ENCODE data around the gene ZDHHC11B. TPM values are rescaled to one million over a fixed set of nuclear protein-coding genes. Genes with fewer than 3 reads are reported as not detected.
"Not testable (repeated sequence)": the region's sequence is repeated elsewhere in the genome, so short reads cannot be mapped to it uniquely, and the experiment has no call there.

The ZDHHC11B gene
- total RNA-seq, 2 donors from 2014 or later: 0.75 to 1.3 TPM

GRCh38 chr5:746258-746761 lies 38.2 kb downstream of the ZDHHC11B start:
- H3K27me3 ChIP-seq (ENCODE audit: control insufficient read depth, insufficient read depth, low read length, poor library complexity, severe bottlenecking): no peaks in the 10 kb centered on the region
- Mint-ChIP-seq H3K9me3 (no peaks in the 10 kb centered on the region), H3K27ac (no peak overlapping the region), H3K4me1 (no peaks in the 10 kb centered on the region), H3K36me3 (ENCODE audit: low read depth) (no peaks in the 10 kb centered on the region), H3K4me3 (no peak overlapping the region), H3K27me3 (ENCODE audit: insufficient read depth) (no peaks in the 10 kb centered on the region)
- TF ChIP-seq CTCF (conservative IDR thresholded peaks at IDR 0.05): peak; percentile 27
- 81 to 85% methylated on average over 4 to 11 of the region's 11 CpGs for WGBS, 2 experiments (ENCODE audit: insufficient coverage in 1 of 2, insufficient read length in 1 of 2)
- no peak overlapping the region for H3K9ac ChIP-seq (ENCODE audit: extremely low read depth, low read length, poor library complexity, severe bottlenecking)
- no peak for DNase-seq
- no peaks in the 10 kb centered on the region for H3K9me3 ChIP-seq (ENCODE audit: control insufficient read depth, low read length)
- no peaks in the 10 kb centered on the region for H3K4me1 ChIP-seq (ENCODE audit: control insufficient read depth, insufficient read depth, low read length)
- no peak overlapping the region for H3K27ac ChIP-seq (ENCODE audit: low read depth, low read length)
- no peaks in the 10 kb centered on the region for H3K36me3 ChIP-seq (ENCODE audit: control insufficient read depth, insufficient read depth, low read length)
- H3K4me3 ChIP-seq (ENCODE audit: low read length): no peak overlapping the region

- H3K9ac ChIP-seq (ENCODE audit: extremely low read depth, low read length, poor library complexity, severe bottlenecking); H3K4me1 Mint-ChIP-seq; DNase-seq; H3K4me3 ChIP-seq (ENCODE audit: low read length); H3K36me3 Mint-ChIP-seq (ENCODE audit: low read depth); H3K27ac Mint-ChIP-seq; H3K9me3 ChIP-seq (ENCODE audit: control insufficient read depth, low read length); H3K4me1 ChIP-seq (ENCODE audit: control insufficient read depth, insufficient read depth, low read length); H3K27me3 ChIP-seq (ENCODE audit: control insufficient read depth, insufficient read depth, low read length, poor library complexity, severe bottlenecking); H3K4me3 Mint-ChIP-seq; H3K36me3 ChIP-seq (ENCODE audit: control insufficient read depth, insufficient read depth, low read length); H3K9me3 Mint-ChIP-seq; H3K27ac ChIP-seq (ENCODE audit: low read depth, low read length); H3K27me3 Mint-ChIP-seq (ENCODE audit: insufficient read depth): not testable (repeated sequence)
- WGBS, 2 experiments (ENCODE audit: insufficient coverage in 1 of 2, insufficient read length in 1 of 2): 83 to 94% methylated on average over 10 to 20 of the region's 23 CpGs
Measured at GRCh38 chr5:745272-746142, 39.0 kb downstream of the ZDHHC11B start.

GRCh38 chr5:743696-744404 lies 40.7 kb downstream of the ZDHHC11B start:
- not testable (repeated sequence) for DNase-seq; H3K9ac ChIP-seq (ENCODE audit: extremely low read depth, low read length, poor library complexity, severe bottlenecking); H3K27ac ChIP-seq (ENCODE audit: low read depth, low read length); H3K4me3 Mint-ChIP-seq; H3K4me1 ChIP-seq (ENCODE audit: control insufficient read depth, insufficient read depth, low read length); H3K9me3 Mint-ChIP-seq; H3K4me3 ChIP-seq (ENCODE audit: low read length); H3K36me3 Mint-ChIP-seq (ENCODE audit: low read depth); H3K27ac Mint-ChIP-seq; H3K4me1 Mint-ChIP-seq; H3K36me3 ChIP-seq (ENCODE audit: control insufficient read depth, insufficient read depth, low read length); H3K9me3 ChIP-seq (ENCODE audit: control insufficient read depth, low read length); H3K27me3 ChIP-seq (ENCODE audit: control insufficient read depth, insufficient read depth, low read length, poor library complexity, severe bottlenecking); H3K27me3 Mint-ChIP-seq (ENCODE audit: insufficient read depth)
- 91 to 97% methylated on average over 5 to 11 of the region's 11 CpGs for WGBS, 2 experiments (ENCODE audit: insufficient coverage in 1 of 2, insufficient read length in 1 of 2)

GRCh38 chr5:742276-742675 lies 42.3 kb downstream of the ZDHHC11B start:
- DNase-seq; H3K27me3 ChIP-seq (ENCODE audit: control insufficient read depth, insufficient read depth, low read length, poor library complexity, severe bottlenecking); H3K9ac ChIP-seq (ENCODE audit: extremely low read depth, low read length, poor library complexity, severe bottlenecking); H3K36me3 ChIP-seq (ENCODE audit: control insufficient read depth, insufficient read depth, low read length); H3K27me3 Mint-ChIP-seq (ENCODE audit: insufficient read depth); H3K9me3 Mint-ChIP-seq; H3K4me1 Mint-ChIP-seq; H3K4me1 ChIP-seq (ENCODE audit: control insufficient read depth, insufficient read depth, low read length); H3K9me3 ChIP-seq (ENCODE audit: control insufficient read depth, low read length); H3K4me3 ChIP-seq (ENCODE audit: low read length); H3K36me3 Mint-ChIP-seq (ENCODE audit: low read depth); H3K27ac ChIP-seq (ENCODE audit: low read depth, low read length); H3K4me3 Mint-ChIP-seq; H3K27ac Mint-ChIP-seq: not testable (repeated sequence)
- 92 to 100% methylated on average over 3 to 6 of the region's 6 CpGs for WGBS, 2 experiments (ENCODE audit: insufficient coverage in 1 of 2, insufficient read length in 1 of 2)

- H3K27ac ChIP-seq (ENCODE audit: low read depth, low read length); H3K27ac Mint-ChIP-seq; H3K4me1 Mint-ChIP-seq; DNase-seq; H3K9me3 Mint-ChIP-seq; H3K9ac ChIP-seq (ENCODE audit: extremely low read depth, low read length, poor library complexity, severe bottlenecking); H3K9me3 ChIP-seq (ENCODE audit: control insufficient read depth, low read length); H3K4me1 ChIP-seq (ENCODE audit: control insufficient read depth, insufficient read depth, low read length); H3K27me3 ChIP-seq (ENCODE audit: control insufficient read depth, insufficient read depth, low read length, poor library complexity, severe bottlenecking); H3K36me3 Mint-ChIP-seq (ENCODE audit: low read depth); H3K4me3 ChIP-seq (ENCODE audit: low read length); H3K4me3 Mint-ChIP-seq; H3K36me3 ChIP-seq (ENCODE audit: control insufficient read depth, insufficient read depth, low read length): not testable (repeated sequence)
- peaks cover 29% of the 10 kb centered on the region for H3K27me3 Mint-ChIP-seq (ENCODE audit: insufficient read depth)
- WGBS, 2 experiments (ENCODE audit: insufficient coverage in 1 of 2, insufficient read length in 1 of 2): no CpG with 5 or more reads among the region's 1 CpG
Measured at GRCh38 chr5:734145-734544, 50.4 kb downstream of the ZDHHC11B start.

GRCh38 chr5:732754-733454 lies 51.6 kb downstream of the ZDHHC11B start:
- H3K36me3 ChIP-seq (ENCODE audit: control insufficient read depth, insufficient read depth, low read length); H3K4me1 Mint-ChIP-seq; DNase-seq; H3K4me1 ChIP-seq (ENCODE audit: control insufficient read depth, insufficient read depth, low read length); H3K9me3 ChIP-seq (ENCODE audit: control insufficient read depth, low read length); H3K4me3 Mint-ChIP-seq; H3K27ac ChIP-seq (ENCODE audit: low read depth, low read length); H3K27ac Mint-ChIP-seq; H3K27me3 ChIP-seq (ENCODE audit: control insufficient read depth, insufficient read depth, low read length, poor library complexity, severe bottlenecking); H3K9me3 Mint-ChIP-seq; H3K4me3 ChIP-seq (ENCODE audit: low read length); H3K9ac ChIP-seq (ENCODE audit: extremely low read depth, low read length, poor library complexity, severe bottlenecking); H3K36me3 Mint-ChIP-seq (ENCODE audit: low read depth): not testable (repeated sequence)
- H3K27me3 Mint-ChIP-seq (ENCODE audit: insufficient read depth): peaks cover 26% of the 10 kb centered on the region
- WGBS, 2 experiments (ENCODE audit: insufficient coverage in 1 of 2, insufficient read length in 1 of 2): 86 to 87% methylated on average over 5 to 7 of the region's 10 CpGs
